ENCODE data around the gene CACNA1E. TPM values are rescaled to one million over a fixed set of nuclear protein-coding genes. Genes with fewer than 3 reads are reported as not detected.
"Not testable (repeated sequence)": the region's sequence is repeated elsewhere in the genome, so short reads cannot be mapped to it uniquely, and the experiment has no call there.

CACNA1E gene
- total RNA-seq, 1 experiment from 2014 or later = 0.05 TPM

GRCh38 chr1:181849071-181849470 lies 365.8 kb downstream of the CACNA1E start:
- Mint-ChIP-seq H3K9me3 (ENCODE audit: unreplicated experiment) (no peaks in the 10 kb centered on the region), H3K27me3 (ENCODE audit: insufficient read depth, unreplicated experiment) (peaks cover 11% of the 10 kb centered on the region), H3K4me1 (ENCODE audit: insufficient read depth, unreplicated experiment) (no peaks in the 10 kb centered on the region), H3K4me3 (ENCODE audit: unreplicated experiment) (no peak overlapping the region), H3K27ac (ENCODE audit: low read depth, unreplicated experiment) (no peak overlapping the region), H3K36me3 (ENCODE audit: insufficient read depth, unreplicated experiment) (no peaks in the 10 kb centered on the region)
- BruUV-seq (replicated peaks) = no TSS peak
- CTCF ChIA-PET = interaction anchor here (0.5 to 1.7 kb wide), 2 partner anchors 219 to 370 kb away, joined by 3 to 5 read pairs; no protein-coding TSS in a partner anchor
- POLR2A ChIA-PET = no interaction called here
- DNase-seq (ENCODE audit: unreplicated experiment) = no peak
- TF ChIP-seq, protein P1, sequence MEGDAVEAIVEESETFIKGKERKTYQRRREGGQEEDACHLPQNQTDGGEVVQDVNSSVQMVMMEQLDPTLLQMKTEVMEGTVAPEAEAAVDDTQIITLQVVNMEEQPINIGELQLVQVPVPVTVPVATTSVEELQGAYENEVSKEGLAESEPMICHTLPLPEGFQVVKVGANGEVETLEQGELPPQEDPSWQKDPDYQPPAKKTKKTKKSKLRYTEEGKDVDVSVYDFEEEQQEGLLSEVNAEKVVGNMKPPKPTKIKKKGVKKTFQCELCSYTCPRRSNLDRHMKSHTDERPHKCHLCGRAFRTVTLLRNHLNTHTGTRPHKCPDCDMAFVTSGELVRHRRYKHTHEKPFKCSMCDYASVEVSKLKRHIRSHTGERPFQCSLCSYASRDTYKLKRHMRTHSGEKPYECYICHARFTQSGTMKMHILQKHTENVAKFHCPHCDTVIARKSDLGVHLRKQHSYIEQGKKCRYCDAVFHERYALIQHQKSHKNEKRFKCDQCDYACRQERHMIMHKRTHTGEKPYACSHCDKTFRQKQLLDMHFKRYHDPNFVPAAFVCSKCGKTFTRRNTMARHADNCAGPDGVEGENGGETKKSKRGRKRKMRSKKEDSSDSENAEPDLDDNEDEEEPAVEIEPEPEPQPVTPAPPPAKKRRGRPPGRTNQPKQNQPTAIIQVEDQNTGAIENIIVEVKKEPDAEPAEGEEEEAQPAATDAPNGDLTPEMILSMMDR (IDR thresholded peaks at IDR 0.05; ENCODE audit: unreplicated experiment) = no peak
- intact Hi-C loops (cut with micrococcal nuclease) = no loop called here

DNA sequence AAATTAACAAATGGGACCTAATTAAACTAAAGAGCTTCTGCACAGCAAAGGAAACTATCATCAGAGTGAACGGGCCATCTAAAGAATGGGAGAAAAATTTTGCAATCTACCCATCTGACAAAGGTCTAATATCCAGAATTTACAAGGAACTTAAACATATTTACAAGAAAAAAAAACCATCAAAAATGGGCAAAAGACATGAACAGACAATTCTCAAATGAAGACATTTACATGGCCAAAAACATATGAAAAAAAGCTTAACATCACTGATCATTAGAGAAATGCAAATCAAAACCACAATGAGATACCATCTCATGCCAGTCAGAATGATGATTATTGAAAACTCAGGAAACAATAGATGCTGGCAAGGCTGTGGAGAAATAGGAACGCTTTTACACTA lies 370.9 kb downstream of the CACNA1E start:
- BruUV-seq (replicated peaks) = not testable (repeated sequence)
- CTCF ChIA-PET = interaction anchor here (0.6 kb wide), 1 partner anchor 313 kb away, joined by 6 read pairs; no protein-coding TSS in a partner anchor

GRCh38 chr1:181855380-181855779 lies 372.1 kb downstream of the CACNA1E start:
- TF ChIP-seq, protein P1 (IDR thresholded peaks at IDR 0.05; ENCODE audit: unreplicated experiment) = no peak
- Mint-ChIP-seq H3K4me1 (ENCODE audit: insufficient read depth, unreplicated experiment) (no peaks in the 10 kb centered on the region), H3K36me3 (ENCODE audit: insufficient read depth, unreplicated experiment) (no peaks in the 10 kb centered on the region), H3K9me3 (ENCODE audit: unreplicated experiment) (no peaks in the 10 kb centered on the region), H3K27me3 (ENCODE audit: insufficient read depth, unreplicated experiment) (no peaks in the 10 kb centered on the region), H3K4me3 (ENCODE audit: unreplicated experiment) (no peak overlapping the region), H3K27ac (ENCODE audit: low read depth, unreplicated experiment) (no peak overlapping the region)
- CTCF ChIA-PET = interaction anchor here (0.9 kb wide), 1 partner anchor 20 kb away, joined by 4 read pairs; no protein-coding TSS in a partner anchor
- POLR2A ChIA-PET = no interaction called here
- no peak for DNase-seq (ENCODE audit: unreplicated experiment)
- BruUV-seq (replicated peaks) = no TSS peak
- intact Hi-C loops (cut with micrococcal nuclease) = no loop called here

More for the DNA sequence above, 370.9 kb downstream of the CACNA1E start:
- intact Hi-C loops (cut with micrococcal nuclease); H3K9me3 Mint-ChIP-seq (ENCODE audit: unreplicated experiment); DNase-seq (ENCODE audit: unreplicated experiment); H3K36me3 Mint-ChIP-seq (ENCODE audit: insufficient read depth, unreplicated experiment); H3K4me3 Mint-ChIP-seq (ENCODE audit: unreplicated experiment); H3K27me3 Mint-ChIP-seq (ENCODE audit: insufficient read depth, unreplicated experiment); H3K4me1 Mint-ChIP-seq (ENCODE audit: insufficient read depth, unreplicated experiment); POLR2A ChIA-PET; H3K27ac Mint-ChIP-seq (ENCODE audit: low read depth, unreplicated experiment): not testable (repeated sequence)

Measured in MCF 10A (cell line).